Activated CD8-positive, alpha-beta T cell treated with anti-CD3 and anti-CD28 coated beads, Interleukin-2, amount 10 ng/mL, durations not matched to agents 7 days and 5 days (primary cell): Measurements from ENCODE around the gene RXRA. TPM values are rescaled to one million over a fixed set of nuclear protein-coding genes. Genes with fewer than 3 reads are reported as not detected.

ENCODE experiments used
- ATAC-seq: fragments of 150-1000 bp; cut with Tn5 transposase; one replicate; pipeline ENCODE4 v1.10.0; 2021; ENCODE audit warnings: moderate library complexity
- CTCF ChIA-PET: fragments of 350-600 bp; sonication (Branson Sonifier 250); formaldehyde crosslinking; loops from one replicate; lab custom pipeline; 2021; ENCODE audit warnings: antibody characterized with exemption; lab: Charles Lee
- POLR2A ChIA-PET: fragments of 350-600 bp; sonication (Branson Sonifier 250); formaldehyde crosslinking; loops from one replicate; lab custom pipeline; 2021; ENCODE audit warnings: antibody characterized with exemption; lab: Charles Lee
- DNase-seq: peaks from one replicate; pipeline ENCODE4 v3.0.0-alpha.2; 2020
- H3K27ac Mint-ChIP-seq: one replicate; pipeline ENCODE4 v1.8.0; 2021; ENCODE audit warnings: mild to moderate bottlenecking, mixed read lengths
- H3K27me3 Mint-ChIP-seq: one replicate; pipeline ENCODE4 v1.8.0; 2021; ENCODE audit warnings: low read depth, mixed read lengths
- H3K36me3 Mint-ChIP-seq: one replicate; pipeline ENCODE4 v1.8.0; 2021; ENCODE audit warnings: low read depth, mixed read lengths
- H3K4me1 Mint-ChIP-seq: one replicate; pipeline ENCODE4 v1.8.0; 2021; ENCODE audit warnings: low read depth, mixed read lengths
- H3K4me3 Mint-ChIP-seq: one replicate; pipeline ENCODE4 v1.8.0; 2021; ENCODE audit warnings: mild to moderate bottlenecking, mixed read lengths
- H3K9me3 Mint-ChIP-seq: one replicate; pipeline ENCODE4 v1.8.0; 2022; ENCODE audit warnings: mixed read lengths; ENCODE audit not compliant: insufficient read depth
- total RNA-seq, 2 experiments: library from RNA; stranded (reverse); gene quantifications; one replicate each; pipeline ENCODE4 v1.2.3, GENCODE V29; 2021

RXRA gene
- total RNA-seq, 2 experiments from 2014 or later: 3.8 to 4.2 TPM

DNA sequence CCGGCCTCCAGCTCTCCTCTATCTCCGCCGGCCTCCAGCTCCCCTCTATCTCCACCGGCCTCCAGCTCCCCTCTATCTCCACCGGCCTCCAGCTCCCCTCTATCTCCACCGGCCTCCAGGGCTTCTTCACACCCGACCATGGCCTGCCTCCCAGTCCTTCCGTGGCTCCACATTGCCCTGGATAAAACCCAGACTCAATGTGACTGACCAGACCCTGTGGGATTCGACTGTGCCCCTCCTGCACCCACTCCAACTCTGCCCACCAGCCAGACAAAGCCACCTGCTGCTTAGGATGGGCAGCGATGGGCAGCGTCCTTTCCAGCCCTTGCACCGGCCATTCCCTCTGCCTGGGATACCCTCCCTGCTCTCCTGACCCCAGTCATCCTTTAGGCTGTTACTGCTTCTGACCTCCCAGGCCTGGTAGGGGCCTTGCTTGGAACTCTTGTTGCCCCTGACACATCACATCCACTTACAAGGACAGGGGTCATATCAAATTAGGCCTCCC, 30.5 kb upstream of the RXRA start:
- POLR2A ChIA-PET: no interaction called here
- CTCF ChIA-PET: no interaction called here
- Mint-ChIP-seq H3K27me3 (peaks cover 11% of the 10 kb centered on the region), H3K36me3 (no peaks in the 10 kb centered on the region), H3K9me3 (no peaks in the 10 kb centered on the region), H3K4me1 (peaks cover 6% of the 10 kb centered on the region), H3K4me3 (no peak overlapping the region), H3K27ac (no peak overlapping the region)
- ATAC-seq (no peak), DNase-seq (no peak)

DNA sequence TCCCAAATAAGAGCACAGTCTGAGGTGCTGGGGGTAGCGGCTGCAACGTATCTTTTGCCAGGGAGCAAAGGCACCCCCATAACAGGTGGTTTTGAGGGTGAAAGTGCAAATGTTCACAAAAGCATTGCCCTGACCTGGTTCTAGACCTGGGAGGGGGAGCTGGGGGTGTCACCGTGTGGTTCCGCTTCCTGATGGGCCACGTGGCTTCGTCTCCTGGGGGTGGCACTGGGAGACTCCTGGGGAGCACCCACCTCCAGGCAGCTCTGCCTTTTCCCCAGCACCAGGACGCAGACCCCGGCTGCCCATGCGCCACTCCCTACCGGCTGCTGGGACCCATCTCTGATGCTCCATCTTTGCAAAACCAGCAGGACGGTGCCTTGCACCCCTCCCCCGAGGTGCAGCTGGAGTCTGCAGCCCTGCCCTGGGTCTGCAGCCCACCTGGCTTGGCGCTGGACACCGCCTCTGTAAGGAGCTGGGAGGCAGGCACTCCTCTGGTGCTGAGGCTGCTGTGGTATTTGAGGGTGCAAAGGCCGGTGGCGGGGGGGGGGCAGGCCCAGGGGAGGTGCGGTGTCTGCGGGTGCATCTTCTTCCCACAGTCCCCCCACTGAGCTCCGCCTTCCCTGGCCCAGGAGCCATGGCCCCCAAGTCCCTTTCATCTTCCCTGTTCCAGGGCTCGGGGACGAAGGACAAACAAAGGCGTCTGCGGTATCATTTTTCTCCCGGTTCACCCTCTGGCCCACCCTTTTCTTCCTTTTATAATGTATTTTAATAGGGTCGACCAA, 29.8 kb upstream of the RXRA start:
- DNase-seq (no peak), ATAC-seq (no peak)
- Mint-ChIP-seq H3K9me3 (no peaks in the 10 kb centered on the region), H3K36me3 (no peaks in the 10 kb centered on the region), H3K27ac (no peak overlapping the region), H3K27me3 (peaks cover 12% of the 10 kb centered on the region), H3K4me3 (no peak overlapping the region), H3K4me1 (peaks cover 11% of the 10 kb centered on the region)
- ChIA-PET CTCF (no interaction called here), POLR2A (no interaction called here)

DNA sequence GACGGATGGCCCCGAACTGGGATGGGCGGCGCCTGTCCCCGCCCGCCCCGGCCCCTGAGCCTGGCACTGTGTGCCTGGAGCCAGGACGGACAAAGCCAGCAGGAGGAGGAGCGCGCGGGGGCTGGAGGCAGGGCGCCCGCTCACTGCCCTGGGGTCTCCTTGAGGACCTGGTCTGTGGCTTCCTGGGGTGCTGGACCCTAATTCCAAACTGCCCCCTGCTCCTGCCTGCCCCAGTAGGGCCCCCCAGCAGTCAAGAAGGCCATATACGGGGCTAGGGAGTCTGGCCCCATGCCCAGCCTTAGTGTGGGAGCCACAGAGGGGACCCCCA, 29.2 kb upstream of the RXRA start:
- Mint-ChIP-seq H3K27me3 (peaks cover 15% of the 10 kb centered on the region), H3K9me3 (no peaks in the 10 kb centered on the region), H3K36me3 (no peaks in the 10 kb centered on the region), H3K27ac (no peak overlapping the region), H3K4me1 (peaks cover 16% of the 10 kb centered on the region), H3K4me3 (no peak overlapping the region)
- DNase-seq (no peak), ATAC-seq (no peak)
- CTCF ChIA-PET: no interaction called here
- POLR2A ChIA-PET: no interaction called here

DNA sequence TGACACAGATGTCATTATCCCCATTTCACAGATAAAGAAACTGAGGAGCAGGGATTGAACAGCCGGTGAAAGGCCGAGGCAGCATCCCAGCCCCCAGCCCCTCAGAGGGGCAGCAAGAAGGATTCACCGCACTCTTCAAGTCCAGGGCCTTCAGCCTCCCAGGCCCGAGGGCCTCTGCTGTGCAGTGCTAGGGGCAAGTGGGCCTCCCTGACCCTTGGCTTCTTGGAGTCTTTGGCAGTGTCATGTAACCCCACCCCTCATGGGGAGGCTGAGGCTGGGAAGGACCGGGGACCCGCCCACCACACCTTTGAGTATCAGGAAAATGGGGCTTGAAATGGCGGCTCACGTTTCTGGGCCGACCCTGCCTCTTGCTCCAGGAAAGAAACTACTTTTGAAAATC, 28.7 kb upstream of the RXRA start:
- no peak overlapping the region for H3K27ac Mint-ChIP-seq
- ATAC-seq (no peak), DNase-seq (no peak)
- ChIA-PET CTCF (no interaction called here), POLR2A (no interaction called here)
- H3K4me1 Mint-ChIP-seq: peaks cover 21% of the 10 kb centered on the region
- H3K27me3 Mint-ChIP-seq: peaks cover 16% of the 10 kb centered on the region
- no peaks in the 10 kb centered on the region for H3K36me3 Mint-ChIP-seq
- no peak overlapping the region for H3K4me3 Mint-ChIP-seq
- H3K9me3 Mint-ChIP-seq: no peaks in the 10 kb centered on the region

DNA sequence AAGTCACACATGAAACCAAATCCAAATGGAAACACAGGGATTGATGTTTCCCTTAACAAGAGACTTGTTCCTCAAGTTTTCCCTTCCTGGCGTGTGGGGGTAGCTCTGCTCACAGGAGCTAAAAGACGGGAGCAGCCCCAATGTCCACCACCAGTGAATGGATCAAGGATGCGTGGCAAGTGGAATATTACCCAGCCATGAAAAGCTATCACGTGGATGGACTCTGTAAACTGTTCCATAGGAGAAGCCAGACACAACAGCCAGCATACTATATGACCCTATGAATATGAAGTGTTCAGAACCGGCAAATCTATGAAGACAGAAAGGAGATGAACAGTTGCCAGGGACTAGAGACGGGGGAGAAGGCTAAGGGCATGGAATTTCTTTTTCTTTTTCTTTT, 28.3 kb upstream of the RXRA start:
- CTCF ChIA-PET: no interaction called here
- POLR2A ChIA-PET: no interaction called here
- no peak overlapping the region for H3K27ac Mint-ChIP-seq
- peaks cover 18% of the 10 kb centered on the region for H3K27me3 Mint-ChIP-seq
- no peak for ATAC-seq
- DNase-seq: no peak
- H3K4me3 Mint-ChIP-seq: no peak overlapping the region
- H3K9me3 Mint-ChIP-seq: no peaks in the 10 kb centered on the region
- peaks cover 23% of the 10 kb centered on the region for H3K4me1 Mint-ChIP-seq
- H3K36me3 Mint-ChIP-seq: no peaks in the 10 kb centered on the region

DNA sequence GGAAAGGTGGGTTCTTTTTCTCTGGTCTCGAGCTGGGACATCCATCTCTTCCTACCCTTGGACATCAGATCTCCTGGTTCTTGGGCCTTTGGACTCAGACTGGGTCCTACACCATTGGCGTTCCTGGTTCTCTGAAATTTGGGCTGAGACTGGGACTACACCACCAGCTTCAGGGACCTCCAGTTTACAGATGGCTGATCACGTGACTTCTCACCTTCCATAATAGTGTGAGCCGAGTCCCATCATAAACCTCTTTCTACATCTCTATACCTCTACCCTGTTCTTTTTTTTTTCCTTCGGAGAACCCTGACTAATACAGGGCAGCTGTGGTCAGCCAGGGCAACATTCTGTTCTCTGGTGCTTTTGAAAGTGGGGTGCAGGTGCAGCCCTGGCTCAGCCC, 27.2 kb upstream of the RXRA start:
- DNase-seq (no peak), ATAC-seq (no peak)
- Mint-ChIP-seq H3K27me3 (peaks cover 23% of the 10 kb centered on the region), H3K4me3 (no peak overlapping the region), H3K9me3 (no peaks in the 10 kb centered on the region), H3K4me1 (peaks cover 23% of the 10 kb centered on the region), H3K27ac (no peak overlapping the region), H3K36me3 (no peaks in the 10 kb centered on the region)
- CTCF ChIA-PET: interaction anchor here (0.9 kb wide), 1 partner anchor 144 kb away, joined by 3 read pairs; no protein-coding TSS in a partner anchor
- POLR2A ChIA-PET: no interaction called here

DNA sequence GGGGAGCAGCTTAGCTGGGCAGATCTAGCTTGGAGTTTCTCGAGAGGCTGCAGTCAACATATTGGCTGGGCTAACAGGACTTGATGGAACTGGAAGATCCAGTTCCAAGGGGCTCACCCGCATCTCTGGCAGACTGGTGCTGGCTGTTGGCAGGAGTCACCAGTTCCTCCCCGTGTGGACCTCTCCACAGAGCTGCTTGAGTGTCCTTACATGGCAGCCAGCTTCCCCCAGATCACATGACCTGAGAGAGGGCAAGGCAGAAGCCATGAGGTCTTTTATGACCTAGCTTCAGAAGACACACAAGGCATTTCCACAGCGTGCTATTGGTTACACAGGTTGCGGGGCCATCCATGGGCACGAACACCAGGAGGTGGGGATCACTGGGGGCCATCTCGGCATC, 26.4 kb upstream of the RXRA start:
- ChIA-PET POLR2A (no interaction called here), CTCF (no interaction called here)
- Mint-ChIP-seq H3K4me3 (no peak overlapping the region), H3K4me1 (peaks cover 23% of the 10 kb centered on the region), H3K36me3 (no peaks in the 10 kb centered on the region), H3K9me3 (no peaks in the 10 kb centered on the region), H3K27me3 (peaks cover 23% of the 10 kb centered on the region), H3K27ac (no peak overlapping the region)
- no peak for DNase-seq
- ATAC-seq: no peak

DNA sequence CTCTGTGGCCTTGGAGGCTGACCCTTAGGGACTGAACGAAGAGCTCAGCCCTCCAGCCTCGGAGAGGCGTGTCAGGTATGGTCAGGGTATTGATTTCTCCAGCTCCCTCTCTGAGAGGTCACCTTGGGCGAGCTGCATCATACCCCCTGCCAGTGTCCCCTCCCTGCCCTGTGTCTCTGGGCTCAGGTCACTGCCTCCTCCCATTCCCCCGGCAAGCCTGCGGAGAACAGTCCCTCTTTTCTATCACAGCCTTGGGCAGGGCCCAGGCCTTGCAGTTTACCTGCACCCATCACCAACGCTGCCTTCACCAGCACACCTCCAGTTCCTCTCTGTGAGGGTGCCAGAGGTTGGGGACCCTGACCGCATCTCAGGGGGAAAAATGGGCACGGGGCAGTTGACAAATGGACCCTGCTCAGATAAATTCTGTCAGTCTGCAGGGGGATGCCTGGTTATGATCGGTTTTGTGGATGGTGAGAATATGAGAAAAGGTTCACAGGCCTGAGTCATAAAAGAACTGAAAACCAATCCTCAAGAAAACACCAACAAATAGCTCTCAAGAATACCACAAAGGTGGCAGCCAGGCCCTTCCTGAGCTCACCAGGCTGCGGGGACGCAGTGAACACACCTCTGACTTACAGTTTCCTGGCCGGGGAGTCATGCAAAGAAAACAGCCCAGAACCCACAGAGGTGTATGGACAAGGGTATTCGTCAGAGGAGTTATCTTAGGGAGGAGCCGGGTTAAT, 24.7 kb upstream of the RXRA start:
- H3K27ac Mint-ChIP-seq: peak overlapping the region; percentile 6
- CTCF ChIA-PET: interaction anchor here (1.0 kb wide), 1 partner anchor 102 kb away, joined by 3 read pairs; no protein-coding TSS in a partner anchor
- no peak overlapping the region for H3K4me3 Mint-ChIP-seq

DNA sequence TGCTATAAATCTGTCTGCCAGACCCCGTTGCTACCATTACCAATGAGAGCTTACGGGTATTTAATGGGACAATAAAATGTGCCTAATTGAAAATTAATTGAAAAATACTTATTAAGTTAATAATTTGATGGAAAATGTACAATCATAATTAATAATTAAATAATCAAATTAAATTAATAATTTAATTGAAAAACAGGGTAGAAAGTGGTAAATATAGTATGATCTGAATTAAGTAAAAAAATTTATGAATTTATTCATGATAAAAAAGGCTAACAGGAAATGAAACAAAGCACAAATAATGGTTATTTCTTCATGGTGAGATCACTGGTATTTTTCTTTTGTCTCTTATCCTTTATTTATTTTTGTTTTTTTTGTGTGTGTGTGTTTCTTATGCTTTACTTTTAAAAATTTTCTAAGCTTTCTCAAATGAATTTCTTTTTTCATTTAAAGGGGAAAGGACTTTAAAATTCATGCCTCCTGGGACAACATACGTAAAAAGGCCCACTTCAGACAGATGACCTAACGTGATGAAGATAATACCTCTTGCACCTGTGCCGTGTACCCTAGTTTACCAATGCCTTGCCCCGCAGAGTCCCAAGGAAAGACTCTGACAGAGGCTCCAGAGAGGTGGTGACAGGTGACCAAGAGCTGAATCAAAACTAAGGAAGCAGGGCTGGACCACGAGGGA, 24.0 kb upstream of the RXRA start:
- CTCF ChIA-PET: interaction anchor here (1.0 kb wide), 1 partner anchor 103 kb away, joined by 3 read pairs; no protein-coding TSS in a partner anchor
- no peak overlapping the region for H3K27ac Mint-ChIP-seq
- POLR2A ChIA-PET: interaction anchor here (0.8 kb wide), 1 partner anchor 42 kb away, joined by 3 read pairs; no protein-coding TSS in a partner anchor

More for the DNA sequence above, 24.7 kb upstream of the RXRA start:
- ATAC-seq (peak; percentile 95), DNase-seq (peak; percentile 80)
- POLR2A ChIA-PET: interaction anchor here (0.5 to 0.8 kb wide), 2 partner anchors 43 to 99 kb away, joined by 3 read pairs; no protein-coding TSS in a partner anchor
- H3K36me3 Mint-ChIP-seq: no peaks in the 10 kb centered on the region
- H3K4me1 Mint-ChIP-seq: peaks cover 23% of the 10 kb centered on the region
- no peaks in the 10 kb centered on the region for H3K9me3 Mint-ChIP-seq
- H3K27me3 Mint-ChIP-seq: peaks cover 23% of the 10 kb centered on the region

DNA sequence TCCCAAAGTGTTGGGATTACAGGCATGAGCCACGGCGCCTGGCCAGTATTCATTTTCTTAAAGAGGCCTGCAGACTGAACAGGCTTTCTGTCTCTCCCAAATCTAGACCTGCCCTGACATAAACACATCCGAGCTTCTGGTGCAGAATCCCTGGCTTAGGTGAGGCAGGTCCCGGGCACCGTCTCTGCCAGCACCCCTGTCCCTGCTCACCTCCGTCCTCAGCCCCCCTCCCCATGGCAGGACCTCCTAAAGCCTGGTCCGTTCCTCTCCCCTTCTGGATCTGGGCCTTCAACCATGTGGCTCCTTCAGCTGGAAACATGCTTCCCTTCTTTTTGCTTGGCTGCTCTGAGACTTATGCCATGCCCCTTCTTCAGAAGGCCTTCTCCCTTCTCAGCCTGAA, 22.7 kb upstream of the RXRA start:
- Mint-ChIP-seq H3K9me3 (no peaks in the 10 kb centered on the region), H3K27me3 (peaks cover 21% of the 10 kb centered on the region), H3K4me3 (no peak overlapping the region), H3K4me1 (peaks cover 23% of the 10 kb centered on the region), H3K27ac (no peak overlapping the region), H3K36me3 (no peaks in the 10 kb centered on the region)
- ChIA-PET CTCF (no interaction called here), POLR2A (no interaction called here)
- DNase-seq (no peak), ATAC-seq (no peak)

More for the DNA sequence above, 24.0 kb upstream of the RXRA start:
- H3K4me1 Mint-ChIP-seq: peaks cover 23% of the 10 kb centered on the region
- no peaks in the 10 kb centered on the region for H3K36me3 Mint-ChIP-seq
- ATAC-seq (no peak), DNase-seq (no peak)
- peaks cover 23% of the 10 kb centered on the region for H3K27me3 Mint-ChIP-seq
- no peak overlapping the region for H3K4me3 Mint-ChIP-seq
- H3K9me3 Mint-ChIP-seq: no peaks in the 10 kb centered on the region

DNA sequence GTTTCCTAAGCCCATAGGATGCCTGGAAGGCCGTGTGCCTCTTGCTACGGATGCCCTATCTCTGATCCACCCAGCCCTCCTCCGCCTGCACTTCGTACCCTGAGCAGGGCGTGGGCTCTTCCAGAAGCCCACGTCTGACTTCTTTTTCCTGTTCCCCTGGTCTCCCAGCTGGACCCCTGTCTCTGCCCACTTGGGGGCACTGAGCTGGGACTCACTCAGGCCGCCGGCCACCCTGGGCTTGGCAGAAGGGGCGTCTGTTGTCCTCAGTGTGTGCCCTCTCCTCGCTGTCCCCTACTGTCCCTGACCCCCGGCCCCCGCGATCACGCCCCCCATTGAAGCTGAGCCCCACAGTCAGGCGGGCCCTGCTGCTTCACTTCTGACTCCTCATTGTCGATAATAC, 22.0 kb upstream of the RXRA start:
- no peaks in the 10 kb centered on the region for H3K9me3 Mint-ChIP-seq
- peaks cover 23% of the 10 kb centered on the region for H3K4me1 Mint-ChIP-seq
- no peak for ATAC-seq
- H3K27me3 Mint-ChIP-seq: peaks cover 18% of the 10 kb centered on the region
- no peak for DNase-seq
- no peak overlapping the region for H3K4me3 Mint-ChIP-seq
- ChIA-PET CTCF (no interaction called here), POLR2A (no interaction called here)
- H3K27ac Mint-ChIP-seq: no peak overlapping the region
- H3K36me3 Mint-ChIP-seq: no peaks in the 10 kb centered on the region
